Kidney epithelial cell (primary cell): Measurements from ENCODE around the gene UBE2D3. TPM values are rescaled to one million over a fixed set of nuclear protein-coding genes. Genes with fewer than 3 reads are reported as not detected.
"Not testable (repeated sequence)": the region's sequence is repeated elsewhere in the genome, so short reads cannot be mapped to it uniquely, and the experiment has no call there.

Experiments used
- DNase-seq: peaks from one replicate; pipeline ENCODE4 v3.0.0-alpha.2; 2010; ENCODE audit warnings: low read depth
- H3K27me3 ChIP-seq: 2 replicates; pipeline ENCODE4 v1.6.0; 2011; ENCODE audit warnings: low read length; ENCODE audit not compliant: control insufficient read depth, insufficient read depth
- H3K36me3 ChIP-seq: 2 replicates; pipeline ENCODE4 v1.5.1; 2011; ENCODE audit warnings: low read length; ENCODE audit not compliant: control insufficient read depth, insufficient read depth
- H3K4me3 ChIP-seq: 2 replicates; pipeline ENCODE4 v1.5.1; 2011; ENCODE audit warnings: low read depth, mild to moderate bottlenecking, control low read depth, low read length
- total RNA-seq: library from RNA; depleted of rRNA; stranded (reverse); fragments of >200 nt; gene quantifications from 2 replicates; pipeline ENCODE4 v1.2.3, GENCODE V29; 2015
- TF ChIP-seq, protein P1 (sequence below): IDR thresholded peaks from 2 replicates; pipeline ENCODE4 v1.5.1; 2011; ENCODE audit warnings: mild to moderate bottlenecking, moderate library complexity, low read length, control low read depth, inconsistent platforms; ENCODE audit not compliant: insufficient read depth, poor library complexity, severe bottlenecking

The UBE2D3 gene
- total RNA-seq, 1 donor from 2014 or later: 376 TPM

DNA sequence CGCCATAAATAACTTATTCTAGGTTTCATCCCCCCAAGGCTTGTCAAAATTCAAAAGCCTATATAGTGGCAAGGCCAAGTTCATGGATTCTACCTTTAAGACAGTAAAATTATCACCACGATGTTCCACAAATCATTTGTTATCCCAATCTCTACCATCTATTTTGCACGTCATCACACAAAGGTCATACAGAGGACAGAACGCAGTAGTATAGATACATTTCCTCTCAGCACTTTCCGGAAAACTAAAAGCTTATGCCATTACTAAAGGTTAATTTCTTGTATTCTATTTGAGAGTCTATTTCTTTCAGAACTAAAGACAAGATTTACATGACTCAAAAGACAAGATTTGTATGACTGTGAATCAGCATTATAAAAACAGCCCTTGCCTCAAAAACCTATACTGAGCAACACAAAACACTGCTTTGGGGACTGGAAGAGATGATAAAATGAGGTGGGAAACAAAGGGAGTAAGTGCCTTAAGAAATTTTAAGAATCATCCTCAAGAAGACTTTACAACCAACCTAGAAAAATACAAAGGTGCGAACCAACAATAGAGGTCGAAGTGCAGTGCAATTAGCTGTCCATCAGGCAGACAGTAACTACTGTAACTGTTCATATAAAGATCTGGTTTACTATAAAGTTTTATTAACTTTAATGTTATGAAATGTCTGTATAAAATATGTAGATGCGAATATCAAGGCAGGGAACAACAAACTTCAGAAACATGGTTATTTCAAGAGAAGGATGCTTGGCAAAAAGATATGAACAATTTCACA, 7.6 kb downstream of the UBE2D3 start:
- Histone ChIP-seq H3K27me3 (no peaks in the 10 kb centered on the region), H3K36me3 (no peaks in the 10 kb centered on the region), H3K4me3 (no peak overlapping the region)
- no peak for DNase-seq
- TF ChIP-seq, protein P1, sequence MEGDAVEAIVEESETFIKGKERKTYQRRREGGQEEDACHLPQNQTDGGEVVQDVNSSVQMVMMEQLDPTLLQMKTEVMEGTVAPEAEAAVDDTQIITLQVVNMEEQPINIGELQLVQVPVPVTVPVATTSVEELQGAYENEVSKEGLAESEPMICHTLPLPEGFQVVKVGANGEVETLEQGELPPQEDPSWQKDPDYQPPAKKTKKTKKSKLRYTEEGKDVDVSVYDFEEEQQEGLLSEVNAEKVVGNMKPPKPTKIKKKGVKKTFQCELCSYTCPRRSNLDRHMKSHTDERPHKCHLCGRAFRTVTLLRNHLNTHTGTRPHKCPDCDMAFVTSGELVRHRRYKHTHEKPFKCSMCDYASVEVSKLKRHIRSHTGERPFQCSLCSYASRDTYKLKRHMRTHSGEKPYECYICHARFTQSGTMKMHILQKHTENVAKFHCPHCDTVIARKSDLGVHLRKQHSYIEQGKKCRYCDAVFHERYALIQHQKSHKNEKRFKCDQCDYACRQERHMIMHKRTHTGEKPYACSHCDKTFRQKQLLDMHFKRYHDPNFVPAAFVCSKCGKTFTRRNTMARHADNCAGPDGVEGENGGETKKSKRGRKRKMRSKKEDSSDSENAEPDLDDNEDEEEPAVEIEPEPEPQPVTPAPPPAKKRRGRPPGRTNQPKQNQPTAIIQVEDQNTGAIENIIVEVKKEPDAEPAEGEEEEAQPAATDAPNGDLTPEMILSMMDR: no peak

DNA sequence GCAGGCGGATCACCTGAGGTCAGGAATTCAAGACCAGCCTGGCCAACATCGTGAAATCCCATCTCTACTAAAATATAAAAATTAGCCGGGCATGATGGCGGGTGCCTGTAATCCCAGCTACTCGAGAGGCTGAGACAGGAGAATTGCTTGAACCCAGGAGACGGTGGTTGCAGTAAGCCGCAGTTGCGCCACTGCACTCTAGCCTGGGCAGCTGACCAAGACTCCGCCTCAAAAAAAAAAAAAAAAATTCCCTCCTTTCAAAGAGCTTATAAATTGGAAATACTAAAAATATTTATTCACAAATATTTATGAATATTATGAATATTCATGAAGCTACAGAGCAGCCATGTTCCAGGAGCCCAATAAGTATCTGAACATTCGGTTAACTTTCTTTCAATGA, 8.3 kb downstream of the UBE2D3 start:
- H3K27me3 ChIP-seq, DNase-seq, H3K4me3 ChIP-seq, H3K36me3 ChIP-seq: not testable (repeated sequence)

DNA sequence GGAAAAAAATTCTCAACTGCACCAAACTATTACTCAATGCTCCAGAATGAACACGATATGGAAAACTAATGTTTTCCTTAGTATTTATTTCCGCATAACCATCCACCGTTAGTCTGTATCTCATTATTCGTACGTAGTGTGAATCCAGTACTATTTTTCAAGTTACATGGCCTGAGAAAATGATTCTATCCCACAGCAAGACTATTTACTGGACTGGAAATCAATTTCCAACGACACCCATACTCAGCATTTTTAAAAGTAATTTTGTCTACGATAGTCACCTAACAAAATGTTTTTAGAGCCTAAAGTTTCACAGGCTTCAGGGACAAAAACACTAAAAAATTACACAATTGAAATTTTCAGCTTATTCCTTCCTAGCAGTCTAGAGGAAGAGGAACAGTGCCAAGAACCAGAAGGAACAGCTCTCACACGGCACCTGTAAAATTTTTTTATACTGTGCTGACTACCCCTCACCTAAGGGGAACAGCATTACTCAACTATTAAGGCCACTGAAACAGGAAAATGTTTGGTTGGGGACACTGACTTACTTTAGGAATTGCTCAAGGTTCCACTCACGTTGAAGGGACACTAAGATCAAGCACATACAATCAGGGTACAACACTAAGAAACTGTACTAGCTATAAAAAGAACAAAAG, 9.6 kb downstream of the UBE2D3 start:
- DNase-seq: no peak
- TF ChIP-seq, protein P1: no peak
- Histone ChIP-seq H3K4me3 (no peak overlapping the region), H3K36me3 (no peaks in the 10 kb centered on the region), H3K27me3 (no peaks in the 10 kb centered on the region)

DNA sequence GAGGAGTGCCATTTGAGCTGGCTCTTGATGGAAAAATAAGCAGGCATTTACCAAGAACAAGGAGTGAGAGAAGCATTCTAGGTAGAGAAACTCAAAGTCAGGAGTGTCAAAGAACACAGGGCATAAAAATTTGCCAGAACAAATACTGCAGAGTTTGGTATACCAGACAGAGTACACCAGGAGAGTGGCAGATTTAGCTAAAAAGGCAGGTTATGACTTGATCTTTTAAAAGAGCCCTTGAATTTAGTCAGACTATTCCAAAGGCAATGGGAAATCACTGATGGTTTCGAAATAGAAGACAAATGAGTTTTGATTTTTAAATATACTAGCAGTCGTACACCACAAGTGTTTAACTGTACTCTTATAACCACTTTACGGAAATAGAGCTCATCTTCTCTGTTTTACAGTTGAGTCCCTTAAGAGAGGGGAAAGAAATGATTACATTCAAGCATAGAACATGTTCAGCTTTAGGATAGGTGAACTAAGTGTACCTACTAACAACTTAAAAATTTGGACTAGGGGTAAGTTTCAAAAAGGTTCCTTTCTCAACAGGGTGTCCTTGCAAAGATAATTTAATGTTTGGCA, 10.2 kb downstream of the UBE2D3 start:
- no peak for DNase-seq
- H3K4me3 ChIP-seq: no peak overlapping the region
- no peaks in the 10 kb centered on the region for H3K27me3 ChIP-seq
- H3K36me3 ChIP-seq: no peaks in the 10 kb centered on the region
- TF ChIP-seq, protein P1: no peak

DNA sequence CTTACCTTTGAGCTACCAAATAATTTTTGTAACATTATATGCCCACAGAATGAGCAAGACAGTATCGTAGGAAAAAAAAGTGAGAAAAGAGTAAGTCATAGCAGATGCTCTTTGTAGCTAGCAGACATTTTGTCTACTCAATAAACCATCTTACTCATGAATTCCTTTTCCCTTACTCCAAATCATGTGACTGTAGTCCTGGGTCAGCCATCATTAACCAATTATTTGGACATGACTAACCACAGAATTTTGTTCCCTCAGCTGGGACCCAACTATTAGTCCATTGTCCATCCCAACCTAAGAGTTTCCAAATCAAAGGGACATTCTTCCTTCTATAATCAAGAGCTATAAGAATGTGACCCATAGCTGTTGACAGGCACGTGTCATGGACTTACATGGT, 11.4 kb downstream of the UBE2D3 start:
- Histone ChIP-seq H3K4me3 (no peak overlapping the region), H3K27me3 (no peaks in the 10 kb centered on the region), H3K36me3 (no peaks in the 10 kb centered on the region)
- peak; percentile 83 for DNase-seq
- TF ChIP-seq, protein P1: no peak

DNA sequence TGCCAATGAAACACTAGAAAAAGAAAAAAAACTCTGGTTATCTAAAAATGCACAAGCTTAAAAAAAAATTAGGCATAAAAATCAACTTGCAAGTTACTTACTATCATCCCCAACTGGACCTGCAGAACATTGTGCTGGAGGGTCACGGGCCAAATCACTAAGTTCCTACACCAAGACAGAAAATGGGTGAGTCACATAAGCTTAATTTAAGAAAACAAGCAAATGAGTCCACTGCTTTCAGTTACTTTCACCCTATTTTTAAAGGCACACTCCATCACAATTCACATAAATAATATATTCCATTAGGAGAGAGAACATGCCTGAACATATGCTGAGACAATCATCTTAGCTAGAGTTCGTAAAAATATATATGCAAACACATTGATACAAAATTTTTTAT, 17.7 kb downstream of the UBE2D3 start:
- DNase-seq: no peak
- Histone ChIP-seq H3K27me3 (no peaks in the 10 kb centered on the region), H3K36me3 (no peaks in the 10 kb centered on the region), H3K4me3 (no peak overlapping the region)
- TF ChIP-seq, protein P1: no peak
